PFSK-1 (cell line): ENCODE results near the gene INTS12.

Experiments
- FOXP2 ChIP-seq: optimal IDR thresholded peaks from 2 replicates; pipeline ENCODE3; 2011; ENCODE audit warnings: borderline replicate concordance, control low read depth, inconsistent platforms; ENCODE audit not compliant: insufficient read depth; ENCODE audit errors: extremely low read length, extremely low read depth
- POLR2AphosphoS5 ChIP-seq: IDR thresholded peaks from 2 replicates; pipeline ENCODE4 v1.6.1; 2012; ENCODE audit warnings: low read depth, mild to moderate bottlenecking, control low read depth, low read length, moderate library complexity
- SIN3A ChIP-seq: IDR thresholded peaks from 2 replicates; pipeline ENCODE4 v1.6.1; 2012; ENCODE audit warnings: mild to moderate bottlenecking, low read length, moderate library complexity, borderline replicate concordance; ENCODE audit not compliant: insufficient read depth
- TAF1 ChIP-seq: IDR thresholded peaks from 2 replicates; pipeline ENCODE4 v1.6.1; 2012; ENCODE audit warnings: low read length, control low read depth, borderline replicate concordance; ENCODE audit not compliant: insufficient read depth
- TF ChIP-seq, protein P1 (sequence below), 2 experiments: IDR thresholded peaks; 2 replicates each; pipeline versions ENCODE4 v1.6.1 to v1.8.0; 2011 to 2012; ENCODE audit warnings: low read depth in 2 of 2, low read length in 2 of 2, control low read depth in 1 of 2, inconsistent platforms in 1 of 2, mild to moderate bottlenecking in 1 of 2, moderate library complexity in 1 of 2; ENCODE audit not compliant: insufficient read depth in 1 of 2

DNA sequence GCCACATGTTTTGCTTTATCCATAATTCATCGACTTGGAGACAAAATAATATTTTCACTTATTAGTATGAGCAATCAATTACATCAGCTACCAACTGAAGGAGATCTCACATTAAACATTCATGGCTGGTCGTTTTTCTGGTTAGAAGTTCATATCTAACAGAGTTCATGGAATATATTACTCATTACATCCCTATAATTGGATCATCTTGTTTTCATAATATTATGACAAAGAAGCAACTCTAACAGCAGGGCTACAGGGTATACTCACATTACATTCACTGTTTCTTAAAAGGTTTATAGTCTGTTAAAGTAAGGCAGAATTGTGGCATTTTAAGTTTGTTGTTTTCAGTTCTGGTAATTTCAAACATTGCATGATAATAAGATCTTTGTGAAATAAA, 33.1 kb upstream of the INTS12 start:
- TF ChIP-seq POLR2AphosphoS5 (no peak), SIN3A (no peak), TAF1 (no peak), FOXP2 (no peak)
- TF ChIP-seq, protein P1, sequence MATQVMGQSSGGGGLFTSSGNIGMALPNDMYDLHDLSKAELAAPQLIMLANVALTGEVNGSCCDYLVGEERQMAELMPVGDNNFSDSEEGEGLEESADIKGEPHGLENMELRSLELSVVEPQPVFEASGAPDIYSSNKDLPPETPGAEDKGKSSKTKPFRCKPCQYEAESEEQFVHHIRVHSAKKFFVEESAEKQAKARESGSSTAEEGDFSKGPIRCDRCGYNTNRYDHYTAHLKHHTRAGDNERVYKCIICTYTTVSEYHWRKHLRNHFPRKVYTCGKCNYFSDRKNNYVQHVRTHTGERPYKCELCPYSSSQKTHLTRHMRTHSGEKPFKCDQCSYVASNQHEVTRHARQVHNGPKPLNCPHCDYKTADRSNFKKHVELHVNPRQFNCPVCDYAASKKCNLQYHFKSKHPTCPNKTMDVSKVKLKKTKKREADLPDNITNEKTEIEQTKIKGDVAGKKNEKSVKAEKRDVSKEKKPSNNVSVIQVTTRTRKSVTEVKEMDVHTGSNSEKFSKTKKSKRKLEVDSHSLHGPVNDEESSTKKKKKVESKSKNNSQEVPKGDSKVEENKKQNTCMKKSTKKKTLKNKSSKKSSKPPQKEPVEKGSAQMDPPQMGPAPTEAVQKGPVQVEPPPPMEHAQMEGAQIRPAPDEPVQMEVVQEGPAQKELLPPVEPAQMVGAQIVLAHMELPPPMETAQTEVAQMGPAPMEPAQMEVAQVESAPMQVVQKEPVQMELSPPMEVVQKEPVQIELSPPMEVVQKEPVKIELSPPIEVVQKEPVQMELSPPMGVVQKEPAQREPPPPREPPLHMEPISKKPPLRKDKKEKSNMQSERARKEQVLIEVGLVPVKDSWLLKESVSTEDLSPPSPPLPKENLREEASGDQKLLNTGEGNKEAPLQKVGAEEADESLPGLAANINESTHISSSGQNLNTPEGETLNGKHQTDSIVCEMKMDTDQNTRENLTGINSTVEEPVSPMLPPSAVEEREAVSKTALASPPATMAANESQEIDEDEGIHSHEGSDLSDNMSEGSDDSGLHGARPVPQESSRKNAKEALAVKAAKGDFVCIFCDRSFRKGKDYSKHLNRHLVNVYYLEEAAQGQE (IDR thresholded peaks at IDR 0.05; ENCODE audit: insufficient read depth in 1 of 2, low read depth in 2 of 2, low read length in 2 of 2), result no peak
